ENCODE measurements around the gene TTLL10.

DNA sequence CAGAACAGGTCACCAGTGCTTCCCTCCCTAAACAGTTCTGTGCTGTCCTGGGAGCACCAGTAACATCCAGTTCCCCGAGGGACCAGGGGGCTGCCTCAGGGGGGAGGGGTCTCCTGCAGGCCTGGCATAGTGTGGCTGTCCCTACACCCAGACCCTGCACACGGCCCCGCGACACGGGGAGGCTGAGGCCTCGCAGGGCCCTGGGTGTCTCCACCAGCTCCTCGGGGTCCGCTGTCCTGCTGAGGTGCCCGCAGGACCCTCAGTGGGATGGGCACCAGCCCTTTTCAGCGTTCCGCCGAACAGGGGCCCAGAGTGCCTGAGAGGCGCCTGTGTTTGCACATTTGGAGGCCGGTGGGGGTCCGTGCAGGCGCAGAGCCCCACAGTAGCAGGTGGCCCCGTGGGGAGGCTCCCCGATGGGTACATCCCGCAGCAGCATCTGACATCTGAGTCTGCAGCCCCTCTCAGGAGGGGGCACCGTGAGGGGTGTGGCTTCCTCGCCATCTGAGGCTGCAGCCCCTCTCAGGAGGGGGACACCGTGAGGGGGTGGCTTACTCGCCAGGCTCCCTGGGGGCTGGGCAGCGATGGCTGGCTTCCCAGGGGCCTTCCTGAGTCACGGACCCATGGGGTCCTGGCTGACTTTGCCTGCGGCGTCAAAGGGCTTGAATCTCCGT is 39.2 kb upstream of the TTLL10 start:
- no peak for TF ChIP-seq POLR2AphosphoS5 (IDR thresholded peaks at IDR 0.05)
- TF ChIP-seq, protein P1, sequence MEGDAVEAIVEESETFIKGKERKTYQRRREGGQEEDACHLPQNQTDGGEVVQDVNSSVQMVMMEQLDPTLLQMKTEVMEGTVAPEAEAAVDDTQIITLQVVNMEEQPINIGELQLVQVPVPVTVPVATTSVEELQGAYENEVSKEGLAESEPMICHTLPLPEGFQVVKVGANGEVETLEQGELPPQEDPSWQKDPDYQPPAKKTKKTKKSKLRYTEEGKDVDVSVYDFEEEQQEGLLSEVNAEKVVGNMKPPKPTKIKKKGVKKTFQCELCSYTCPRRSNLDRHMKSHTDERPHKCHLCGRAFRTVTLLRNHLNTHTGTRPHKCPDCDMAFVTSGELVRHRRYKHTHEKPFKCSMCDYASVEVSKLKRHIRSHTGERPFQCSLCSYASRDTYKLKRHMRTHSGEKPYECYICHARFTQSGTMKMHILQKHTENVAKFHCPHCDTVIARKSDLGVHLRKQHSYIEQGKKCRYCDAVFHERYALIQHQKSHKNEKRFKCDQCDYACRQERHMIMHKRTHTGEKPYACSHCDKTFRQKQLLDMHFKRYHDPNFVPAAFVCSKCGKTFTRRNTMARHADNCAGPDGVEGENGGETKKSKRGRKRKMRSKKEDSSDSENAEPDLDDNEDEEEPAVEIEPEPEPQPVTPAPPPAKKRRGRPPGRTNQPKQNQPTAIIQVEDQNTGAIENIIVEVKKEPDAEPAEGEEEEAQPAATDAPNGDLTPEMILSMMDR (IDR thresholded peaks at IDR 0.05): no peak
- no peak for TF ChIP-seq POLR2A (IDR thresholded peaks at IDR 0.05; ENCODE audit: low read depth)
